ENCODE measurements around the gene SERPINC1.

- no peak for TF ChIP-seq E2F4 (CRISPR knock-in tag; IDR thresholded peaks at IDR 0.05; ENCODE audit: borderline replicate concordance, low read depth)
- no peak for TF ChIP-seq TP53 (CRISPR knock-in tag; IDR thresholded peaks at IDR 0.05)
- no peak for TF ChIP-seq CTCF (IDR thresholded peaks at IDR 0.05)
- no peak for TF ChIP-seq ATF6 (CRISPR knock-in tag; IDR thresholded peaks at IDR 0.05)
- no peak for TF ChIP-seq ZNF423 (CRISPR knock-in tag; IDR thresholded peaks at IDR 0.05)
- TF ChIP-seq USF1 (CRISPR knock-in tag; IDR thresholded peaks at IDR 0.05) = no peak
Measured at GRCh38 chr1:173878251-173878650, 38.9 kb downstream of the SERPINC1 start.
